AG09309 (cell line): ENCODE measurements around the gene BICRAL.
"Not testable (repeated sequence)": the region's sequence is repeated elsewhere in the genome, so short reads cannot be mapped to it uniquely, and the experiment has no call there.

Experiments
- DNase-seq: peaks from one replicate; pipeline ENCODE4 v3.0.0-alpha.2; 2010; ENCODE audit warnings: low read depth
- H3K4me3 ChIP-seq: 2 replicates; pipeline ENCODE4 v1.5.1; 2011; ENCODE audit warnings: mild to moderate bottlenecking, low read depth, low read length, moderate library complexity; ENCODE audit not compliant: control insufficient read depth
- CTCF ChIP-seq: IDR thresholded peaks from 2 replicates; pipeline ENCODE4 v1.5.1; 2011; ENCODE audit warnings: mild to moderate bottlenecking, low read depth, low read length, inconsistent platforms; ENCODE audit not compliant: insufficient read depth, control insufficient read depth; ENCODE audit errors: missing control alignments

The BICRAL gene

GRCh38 chr6:42877695-42878094 is 95.8 kb downstream of the BICRAL start:
- no peak for TF ChIP-seq CTCF
- DNase-seq: no peak
- H3K4me3 ChIP-seq: no peak overlapping the region

GRCh38 chr6:42879372-42880239 is 97.8 kb downstream of the BICRAL start, which contains the start of gene RPL7L1:
Gene RPL7L1, plus strand, starts transcription at chr6:42879616. Its CDS starts 295 bp downstream, at chr6:42879911.
- DNase-seq: no peak
- peak within 1 kb of the TSS; percentile 55 for H3K4me3 ChIP-seq
- no peak for TF ChIP-seq CTCF

GRCh38 chr6:42880240-42880817 is 98.5 kb downstream of the BICRAL start:
- H3K4me3 ChIP-seq: peak overlapping the region; percentile 55
- not testable (repeated sequence) for DNase-seq

GRCh38 chr6:42880871-42881270 is 99.0 kb downstream of the BICRAL start:
- H3K4me3 ChIP-seq: peak overlapping the region; percentile 55
- not testable (repeated sequence) for DNase-seq

- no peak for TF ChIP-seq CTCF
- H3K4me3 ChIP-seq: no peak overlapping the region
- DNase-seq: no peak
Observed at GRCh38 chr6:42885702-42886101, 103.8 kb downstream of the BICRAL start.

- DNase-seq, H3K4me3 ChIP-seq: not testable (repeated sequence)
Observed at GRCh38 chr6:42888201-42888600, 106.3 kb downstream of the BICRAL start.

GRCh38 chr6:42889815-42890214 is 108.0 kb downstream of the BICRAL start:
- peak overlapping the region; percentile 77 for H3K4me3 ChIP-seq
- TF ChIP-seq CTCF: no peak
- no peak for DNase-seq

GRCh38 chr6:42890311-42891198 is 108.7 kb downstream of the BICRAL start:
- TF ChIP-seq CTCF: no peak
- H3K4me3 ChIP-seq: peak overlapping the region; percentile 77
- peak; percentile 94 for DNase-seq
